ENCODE results near the gene SH3BGR. TPM values are rescaled to one million over a fixed set of nuclear protein-coding genes. Genes with fewer than 3 reads are reported as not detected.
"Not testable (repeated sequence)": the region's sequence is repeated elsewhere in the genome, so short reads cannot be mapped to it uniquely, and the experiment has no call there.

Gene SH3BGR
- polyA plus RNA-seq, 1 donor from 2014 or later = 1.5 TPM

GRCh38 chr21:39536835-39537234 lies 85.1 kb downstream of the SH3BGR start:
- Mint-ChIP-seq H3K4me1 (no peaks in the 10 kb centered on the region), H3K9me3 (peaks cover 2 to 7% (median 3%) of the 10 kb centered on the region in 3 donors), H3K36me3 (peaks cover 5% of the 10 kb centered on the region), H3K4me3 (no peak overlapping the region), H3K27me3 (no peaks in the 10 kb centered on the region), H3K27ac (no peak overlapping the region)

- Mint-ChIP-seq H3K27ac (no peak overlapping the region), H3K36me3 (peaks cover 5% of the 10 kb centered on the region), H3K4me3 (no peak overlapping the region), H3K27me3 (peaks cover 2% of the 10 kb centered on the region), H3K4me1 (no peaks in the 10 kb centered on the region), H3K9me3 (peaks cover 2 to 7% (median 3%) of the 10 kb centered on the region in 3 donors)
These were observed 85.8 kb downstream of the SH3BGR start for GRCh38 chr21:39537571-39537970.

- peaks cover 4% of the 10 kb centered on the region for H3K36me3 Mint-ChIP-seq
- no peaks in the 10 kb centered on the region for H3K4me1 Mint-ChIP-seq
- peaks cover 2% of the 10 kb centered on the region for H3K27me3 Mint-ChIP-seq
- H3K4me3 Mint-ChIP-seq = no peak overlapping the region
- no peak overlapping the region for H3K27ac Mint-ChIP-seq
- peaks cover 2 to 7% (median 3%) of the 10 kb centered on the region in 3 donors for H3K9me3 Mint-ChIP-seq
These were observed 86.8 kb downstream of the SH3BGR start for GRCh38 chr21:39538453-39539042.

GRCh38 chr21:39540367-39540766 lies 88.6 kb downstream of the SH3BGR start:
- H3K9me3 Mint-ChIP-seq, H3K27ac Mint-ChIP-seq, H3K4me1 Mint-ChIP-seq, H3K4me3 Mint-ChIP-seq, H3K27me3 Mint-ChIP-seq, H3K36me3 Mint-ChIP-seq: not testable (repeated sequence)

GRCh38 chr21:39542736-39543135 lies 91.0 kb downstream of the SH3BGR start:
- H3K4me3 Mint-ChIP-seq = no peak overlapping the region
- H3K9me3 Mint-ChIP-seq = peaks cover 3 to 7% (median 4%) of the 10 kb centered on the region in 3 donors
- peaks cover 5% of the 10 kb centered on the region for H3K27me3 Mint-ChIP-seq
- no peak overlapping the region for H3K27ac Mint-ChIP-seq
- no peaks in the 10 kb centered on the region for H3K4me1 Mint-ChIP-seq
- H3K36me3 Mint-ChIP-seq = peaks cover 5% of the 10 kb centered on the region

GRCh38 chr21:39546522-39546921 lies 94.8 kb downstream of the SH3BGR start:
- H3K4me3 Mint-ChIP-seq = no peak overlapping the region
- H3K4me1 Mint-ChIP-seq = no peaks in the 10 kb centered on the region
- H3K9me3 Mint-ChIP-seq = peaks cover 0 to 7% (median 3%) of the 10 kb centered on the region in 3 donors
- H3K27me3 Mint-ChIP-seq = peaks cover 6% of the 10 kb centered on the region
- H3K36me3 Mint-ChIP-seq = peaks cover 2% of the 10 kb centered on the region
- H3K27ac Mint-ChIP-seq = no peak overlapping the region

GRCh38 chr21:39552856-39553255 lies 101.1 kb downstream of the SH3BGR start:
- H3K9me3 Mint-ChIP-seq = peaks cover 0 to 7% (median 2%) of the 10 kb centered on the region in 3 donors
- no peaks in the 10 kb centered on the region for H3K36me3 Mint-ChIP-seq
- H3K27ac Mint-ChIP-seq = no peak overlapping the region
- no peak overlapping the region for H3K4me3 Mint-ChIP-seq
- peaks cover 3% of the 10 kb centered on the region for H3K27me3 Mint-ChIP-seq
- H3K4me1 Mint-ChIP-seq = no peaks in the 10 kb centered on the region

- Mint-ChIP-seq H3K27ac (no peak overlapping the region), H3K4me3 (no peak overlapping the region), H3K27me3 (peaks cover 3% of the 10 kb centered on the region), H3K36me3 (no peaks in the 10 kb centered on the region), H3K4me1 (no peaks in the 10 kb centered on the region), H3K9me3 (peaks cover 0 to 7% (median 2%) of the 10 kb centered on the region in 3 donors)
These were observed 101.6 kb downstream of the SH3BGR start for GRCh38 chr21:39553331-39553730.

- Mint-ChIP-seq H3K9me3 (peaks cover 0 to 3% (median 2%) of the 10 kb centered on the region in 3 donors), H3K36me3 (no peaks in the 10 kb centered on the region), H3K4me3 (no peak overlapping the region), H3K27me3 (peaks cover 3% of the 10 kb centered on the region), H3K4me1 (no peaks in the 10 kb centered on the region), H3K27ac (no peak overlapping the region)
These were observed 104.3 kb downstream of the SH3BGR start for GRCh38 chr21:39555911-39556590.

- Mint-ChIP-seq H3K27ac (no peak overlapping the region), H3K36me3 (no peaks in the 10 kb centered on the region), H3K4me1 (no peaks in the 10 kb centered on the region), H3K27me3 (no peaks in the 10 kb centered on the region), H3K4me3 (peak overlapping the region in 1 of 4 donors; percentile 33), H3K9me3 (peaks cover 0 to 2% (median 0%) of the 10 kb centered on the region in 3 donors)
These were observed 107.7 kb downstream of the SH3BGR start for GRCh38 chr21:39559511-39559910.

GRCh38 chr21:39561140-39561539 lies 109.4 kb downstream of the SH3BGR start:
- Mint-ChIP-seq H3K27me3 (no peaks in the 10 kb centered on the region), H3K4me3 (no peak overlapping the region), H3K27ac (no peak overlapping the region), H3K36me3 (no peaks in the 10 kb centered on the region), H3K4me1 (no peaks in the 10 kb centered on the region), H3K9me3 (peaks cover 0 to 2% (median 0%) of the 10 kb centered on the region in 3 donors)

- H3K27ac Mint-ChIP-seq = no peak overlapping the region
- H3K4me1 Mint-ChIP-seq = no peaks in the 10 kb centered on the region
- H3K4me3 Mint-ChIP-seq = no peak overlapping the region
- no peaks in the 10 kb centered on the region for H3K36me3 Mint-ChIP-seq
- no peaks in the 10 kb centered on the region for H3K27me3 Mint-ChIP-seq
- peaks cover 0 to 2% (median 0%) of the 10 kb centered on the region in 3 donors for H3K9me3 Mint-ChIP-seq
These were observed 111.3 kb downstream of the SH3BGR start for GRCh38 chr21:39562791-39563770.

GRCh38 chr21:39564200-39564599 lies 112.4 kb downstream of the SH3BGR start:
- Mint-ChIP-seq H3K4me1 (no peaks in the 10 kb centered on the region), H3K27ac (no peak overlapping the region), H3K4me3 (no peak overlapping the region)

More at GRCh38 chr21:39564200-39564599, 112.4 kb downstream of the SH3BGR start:
- H3K27me3 Mint-ChIP-seq = no peaks in the 10 kb centered on the region
- no peaks in the 10 kb centered on the region for H3K9me3 Mint-ChIP-seq
- H3K36me3 Mint-ChIP-seq = no peaks in the 10 kb centered on the region
